B cell (primary cell): ENCODE measurements around the gene TTC21A. TPM values are rescaled to one million over a fixed set of nuclear protein-coding genes. Genes with fewer than 3 reads are reported as not detected.

Experiments used
- ATAC-seq: fragments of 200-7000 bp; cut with Tn5 transposase; one replicate; pipeline ENCODE4 v1.10.0; 2021; ENCODE audit warnings: low read depth, mild to moderate bottlenecking, moderate number of reproducible peaks, moderate library complexity
- CTCF ChIA-PET: fragments of 350-600 bp; sonication (Branson Sonifier 250); formaldehyde crosslinking; loops from one replicate; lab custom pipeline; 2021; ENCODE audit warnings: antibody characterized with exemption, inconsistent platforms; lab: Charles Lee
- POLR2A ChIA-PET: fragments of 350-600 bp; sonication (Branson Sonifier 250); formaldehyde crosslinking; loops from one replicate; lab custom pipeline; 2021; ENCODE audit warnings: antibody characterized with exemption; lab: Charles Lee
- DNase-seq: peaks from one replicate; pipeline ENCODE4 v3.0.0; 2013
- H2AFZ ChIP-seq: 2 replicates; pipeline ENCODE4 v1.6.1; 2012; ENCODE audit warnings: mild to moderate bottlenecking, low read depth, low read length; ENCODE audit not compliant: insufficient read depth, poor library complexity, severe bottlenecking
- H3K27ac ChIP-seq, 2 donors: 1 replicate in 1 of 2; 2 replicates in 1 of 2; pipeline ENCODE4 v1.5.1; 2012 to 2013; ENCODE audit warnings: low read length in 2 of 2, mild to moderate bottlenecking in 2 of 2, moderate library complexity in 1 of 2
- H3K27me3 ChIP-seq, 4 experiments: fragments of 200-600 bp in 1 of 4; sonication (generic) in 1 of 4; replicated peaks in 1 of 4; 1 replicate in 2 of 4; 2 replicates in 2 of 4; pipeline versions ENCODE4 v1.6.1 to v1.7.0; 2013 to 2016; ENCODE audit warnings: low read length in 3 of 4, mild to moderate bottlenecking in 2 of 4, mixed read lengths in 1 of 4, moderate library complexity in 1 of 4; ENCODE audit not compliant: insufficient read depth in 4 of 4, control insufficient read depth in 3 of 4; ENCODE audit errors: control extremely low read depth in 1 of 4
- H3K36me3 ChIP-seq, 2 experiments: replicated peaks in 1 of 2; 1 replicate in 1 of 2; 2 replicates in 1 of 2; pipeline versions ENCODE4 v1.6.1 to v1.7.1; 2013; ENCODE audit warnings: low read length in 1 of 2; ENCODE audit not compliant: insufficient read depth in 2 of 2, control insufficient read depth in 1 of 2; ENCODE audit errors: control extremely low read depth in 1 of 2, extremely low read depth in 1 of 2
- H3K4me1 ChIP-seq, 2 donors: fragments of 200-600 bp in 1 of 2; sonication (generic) in 1 of 2; 1 replicate in 1 of 2; 2 replicates in 1 of 2; pipeline versions ENCODE4 v1.5.1 to v1.6.1; 2013 to 2017; ENCODE audit warnings: low read length in 2 of 2; ENCODE audit not compliant: control insufficient read depth in 2 of 2, insufficient read depth in 2 of 2
- H3K4me2 ChIP-seq: replicated peaks from 2 replicates; pipeline ENCODE3; 2012; ENCODE audit warnings: mild to moderate bottlenecking, low read depth, low read length; ENCODE audit not compliant: poor library complexity, severe bottlenecking
- H3K4me3 ChIP-seq, 5 experiments: fragments of 200-600 bp in 1 of 5; sonication (generic) in 1 of 5; 1 replicate in 3 of 5; 2 replicates in 2 of 5; pipeline versions ENCODE4 v1.5.1 to v1.7.0; 2011 to 2016; ENCODE audit warnings: low read length in 4 of 5, mild to moderate bottlenecking in 4 of 5, low read depth in 2 of 5, control low read depth in 1 of 5, moderate library complexity in 1 of 5; ENCODE audit not compliant: insufficient read depth in 1 of 5; ENCODE audit errors: control extremely low read depth in 1 of 5, extremely low read depth in 1 of 5
- H3K79me2 ChIP-seq: fragments of 200-600 bp; sonication (generic); one replicate; pipeline ENCODE4 v1.6.0; 2016; ENCODE audit warnings: low read length; ENCODE audit not compliant: control insufficient read depth, insufficient read depth
- H3K9ac ChIP-seq: fragments of 200-600 bp; sonication (generic); 2 replicates; pipeline ENCODE4 v1.6.1; 2017; ENCODE audit warnings: mild to moderate bottlenecking, low read length, moderate library complexity
- H3K9me3 ChIP-seq, 3 donors: one replicate each; pipeline versions ENCODE4 v1.6.1 to v1.7.1; 2013; ENCODE audit warnings: low read length in 2 of 3; ENCODE audit not compliant: control insufficient read depth in 2 of 3, insufficient read depth in 1 of 3; ENCODE audit errors: control extremely low read depth in 1 of 3
- H4K20me1 ChIP-seq: 2 replicates; pipeline ENCODE4 v1.6.0; 2012; ENCODE audit warnings: mild to moderate bottlenecking, low read length; ENCODE audit not compliant: insufficient read depth, control insufficient read depth, poor library complexity, severe bottlenecking
- H3K27ac Mint-ChIP-seq: one replicate; pipeline ENCODE4 v1.8.0; 2021; ENCODE audit warnings: mixed read lengths
- H3K27me3 Mint-ChIP-seq: one replicate; pipeline ENCODE4 v1.8.0; 2021; ENCODE audit warnings: mixed read lengths
- H3K4me1 Mint-ChIP-seq: one replicate; pipeline ENCODE4 v1.8.0; 2021; ENCODE audit warnings: mixed read lengths
- H3K4me3 Mint-ChIP-seq: one replicate; pipeline ENCODE4 v1.8.0; 2021; ENCODE audit warnings: mixed read lengths
- H3K9me3 Mint-ChIP-seq: one replicate; pipeline ENCODE4 v1.8.0; 2022; ENCODE audit warnings: mixed read lengths; ENCODE audit not compliant: insufficient read depth
- CTCF ChIP-seq: fragments of 200-600 bp; IDR thresholded peaks from one replicate; pipeline ENCODE4 v1.8.0; 2022; ENCODE audit warnings: antibody characterized with exemption, mild to moderate bottlenecking
- EZH2 ChIP-seq: IDR thresholded peaks from 2 replicates; pipeline ENCODE4 v1.6.1; 2012; ENCODE audit warnings: borderline replicate concordance, low read depth, mild to moderate bottlenecking, moderate library complexity, low read length; ENCODE audit not compliant: insufficient read depth, poor library complexity, severe bottlenecking
- WGBS: methylation state at CpG from one replicate; pipeline ENCODE4 v1.1.5; 2013; ENCODE audit warnings: missing lambda C conversion rate; ENCODE audit not compliant: insufficient coverage; 5-methylcytosine and 5-hydroxymethylcytosine counted together
- intact Hi-C: fragments of 100-400 bp; cut with micrococcal nuclease; formaldehyde crosslinking; loops from one replicate; pipeline ENCODE4 v1.10.0; 2022
- polyA plus RNA-seq: library from polyadenylated mRNA; depleted of rRNA; stranded (reverse); fragments of >200 nt; gene quantifications from 2 replicates; pipeline ENCODE4 v1.2.3, GENCODE V29; 2012
- total RNA-seq, 2 donors: library from RNA; stranded (reverse); fragments of 120-200 nt in 1 of 2; gene quantifications; 1 replicate in 1 of 2; 2 replicates in 1 of 2; pipeline versions ENCODE4 v1.2.3 to v1.2.4, GENCODE V29; 2013 to 2022

TTC21A gene
- total and polyA plus RNA-seq, 2 donors (not counting 1 experiment from before 2014, with no cell fraction given), result 49.2 to 106 TPM

- Histone ChIP-seq H3K9me3 (no peaks in the 10 kb centered on the region), H3K4me1 (peaks cover 13 to 21% of the 10 kb centered on the region in 2 donors), H3K36me3 (no peaks in the 10 kb centered on the region), H4K20me1 (no peaks in the 10 kb centered on the region), H3K9ac (no peak overlapping the region), H3K27me3 (peaks cover 0 to 6% (median 0%) of the 10 kb centered on the region in 4 experiments), H3K79me2 (no peaks in the 10 kb centered on the region), H3K4me3 (no peak overlapping the region), H3K4me2 (no peak overlapping the region), H3K27ac (no peak overlapping the region), H2AFZ (no peak overlapping the region)
- intact Hi-C loops, result no loop called here
- H3K4me3 Mint-ChIP-seq, result no peak overlapping the region
- H3K27ac Mint-ChIP-seq, result no peak overlapping the region
- peaks cover 19% of the 10 kb centered on the region for H3K4me1 Mint-ChIP-seq
- TF ChIP-seq EZH2, result no peak
- TF ChIP-seq CTCF, result no peak
- WGBS, result 94% methylated on average over 11 of the region's 12 CpGs
- ATAC-seq (no peak), DNase-seq (no peak)
- H3K27me3 Mint-ChIP-seq, result no peaks in the 10 kb centered on the region
- CTCF ChIA-PET, result interaction anchor here (0.8 to 41.2 kb wide), 3 partner anchors 10 to 98 kb away, joined by 4 to 1573 read pairs (median 143); partner anchors contain the start of gene CX3CR1
- H3K9me3 Mint-ChIP-seq, result no peaks in the 10 kb centered on the region
- POLR2A ChIA-PET, result interaction anchor here (2.6 kb wide), 1 partner anchor 104 kb away, joined by 8 read pairs; no protein-coding TSS in a partner anchor
Observed at GRCh38 chr3:39184081-39184967, 76.8 kb downstream of the TTC21A start.

GRCh38 chr3:39184968-39185285 is 77.4 kb downstream of the TTC21A start:
- H3K9me3 Mint-ChIP-seq, result no peaks in the 10 kb centered on the region
- Histone ChIP-seq H3K9me3 (no peaks in the 10 kb centered on the region), H3K9ac (no peak overlapping the region), H3K79me2 (no peaks in the 10 kb centered on the region), H3K27me3 (peaks cover 0 to 6% (median 0%) of the 10 kb centered on the region in 4 experiments), H2AFZ (no peak overlapping the region), H3K36me3 (no peaks in the 10 kb centered on the region), H3K4me2 (no peak overlapping the region), H4K20me1 (no peaks in the 10 kb centered on the region), H3K4me1 (peaks cover 17 to 21% of the 10 kb centered on the region in 2 donors), H3K27ac (no peak overlapping the region), H3K4me3 (no peak overlapping the region)
- H3K27me3 Mint-ChIP-seq, result no peaks in the 10 kb centered on the region
- ChIA-PET CTCF (interaction anchor here (0.8 to 41.2 kb wide), 4 partner anchors 10 to 97 kb away, joined by 4 to 1573 read pairs (median 74); partner anchors contain the start of gene CX3CR1), POLR2A (interaction anchor here (2.6 kb wide), 1 partner anchor 103 kb away, joined by 8 read pairs; no protein-coding TSS in a partner anchor)
- ATAC-seq (no peak), DNase-seq (no peak)
- peaks cover 18% of the 10 kb centered on the region for H3K4me1 Mint-ChIP-seq
- no peak overlapping the region for H3K4me3 Mint-ChIP-seq
- intact Hi-C loops, result no loop called here
- no peak overlapping the region for H3K27ac Mint-ChIP-seq
- WGBS, result 100% methylated on average over 4 of the region's 4 CpGs
- TF ChIP-seq EZH2, result no peak
- TF ChIP-seq CTCF, result no peak
